GM19025 (cell line): Measurements from ENCODE around the gene COX19.
"Not testable (repeated sequence)": the region's sequence is repeated elsewhere in the genome, so short reads cannot be mapped to it uniquely, and the experiment has no call there.

Experiments used
- ATAC-seq: cut with Tn5 transposase; IDR thresholded peaks from one replicate; pipeline ENCODE4 v1.9.1; 2021; ENCODE audit warnings: mild to moderate bottlenecking, low read depth, moderate library complexity; ENCODE audit not compliant: unreplicated experiment

Gene COX19

DNA sequence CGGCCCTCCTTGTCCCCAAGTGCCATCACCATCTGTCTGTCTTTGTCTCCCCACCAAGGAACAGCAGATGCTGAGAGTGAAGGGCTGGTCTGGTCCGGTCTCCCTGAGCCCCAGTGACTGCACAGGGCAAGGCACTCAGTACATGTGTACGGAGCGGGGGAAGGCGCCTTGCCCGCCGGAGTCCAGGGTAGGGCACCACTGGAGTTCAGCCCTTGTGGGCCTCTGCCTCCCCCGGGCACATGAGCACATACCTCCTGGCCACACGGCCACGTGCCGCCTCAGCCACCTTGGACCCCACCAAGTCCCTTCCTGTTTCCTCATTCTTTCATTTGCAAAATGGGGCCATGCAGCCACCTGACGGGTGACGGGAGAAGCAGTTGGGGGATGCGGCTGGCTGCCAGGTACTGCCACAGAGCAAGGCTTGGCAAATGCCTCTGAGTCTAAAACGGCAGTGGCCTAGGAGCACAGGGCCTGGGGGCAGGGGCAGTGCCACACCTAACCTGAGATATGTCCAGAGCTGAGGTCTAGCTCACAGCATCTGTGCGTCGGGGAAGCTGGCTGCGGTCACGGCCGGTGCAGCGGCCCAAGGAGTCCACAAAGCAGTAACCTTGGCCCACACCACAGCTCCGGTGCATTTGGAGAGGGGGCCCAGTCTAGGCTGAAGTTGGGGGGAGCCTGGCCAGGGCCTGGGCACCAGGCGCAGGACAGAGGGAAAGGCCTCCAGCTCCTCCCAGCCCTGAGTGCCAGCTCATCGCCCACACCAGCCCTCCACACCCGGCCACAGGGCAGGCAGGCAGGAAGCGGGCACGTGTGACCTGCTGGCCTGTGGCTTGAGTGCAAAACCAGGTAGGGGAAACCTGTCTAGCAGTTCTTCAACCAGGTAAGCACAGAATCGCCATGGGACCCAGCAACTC is 26.1 kb downstream of the COX19 start:
- ATAC-seq, result no peak

GRCh38 chr7:947391-948210 is 27.7 kb downstream of the COX19 start:
- ATAC-seq, result no peak

GRCh38 chr7:946256-946996 is 28.9 kb downstream of the COX19 start:
- ATAC-seq, result no peak

GRCh38 chr7:945556-946255 is 29.6 kb downstream of the COX19 start:
- ATAC-seq, result no peak

GRCh38 chr7:945147-945555 is 30.2 kb downstream of the COX19 start:
- ATAC-seq, result no peak

GRCh38 chr7:944744-945143 is 30.6 kb downstream of the COX19 start:
- ATAC-seq, result no peak

DNA sequence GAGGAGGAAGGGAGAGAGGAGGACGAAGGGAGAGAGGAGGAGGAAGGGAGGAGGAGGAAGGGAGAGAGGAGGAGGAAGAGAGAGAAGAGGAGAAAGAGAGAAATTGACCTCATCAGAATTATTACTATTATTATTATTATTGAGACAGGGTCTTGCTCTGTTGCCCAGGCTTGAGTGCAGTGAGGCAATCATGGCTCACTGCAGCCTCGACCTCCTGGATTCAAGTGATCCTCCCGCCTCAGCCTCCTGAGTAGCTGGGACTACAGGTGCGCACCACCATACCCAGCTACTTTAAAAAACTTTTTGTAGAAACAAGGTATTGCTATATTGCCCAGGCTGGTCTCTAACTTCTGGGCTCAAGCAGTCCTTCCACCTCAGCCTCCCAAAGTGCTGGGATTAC is 31.6 kb downstream of the COX19 start:
- ATAC-seq, result not testable (repeated sequence)

DNA sequence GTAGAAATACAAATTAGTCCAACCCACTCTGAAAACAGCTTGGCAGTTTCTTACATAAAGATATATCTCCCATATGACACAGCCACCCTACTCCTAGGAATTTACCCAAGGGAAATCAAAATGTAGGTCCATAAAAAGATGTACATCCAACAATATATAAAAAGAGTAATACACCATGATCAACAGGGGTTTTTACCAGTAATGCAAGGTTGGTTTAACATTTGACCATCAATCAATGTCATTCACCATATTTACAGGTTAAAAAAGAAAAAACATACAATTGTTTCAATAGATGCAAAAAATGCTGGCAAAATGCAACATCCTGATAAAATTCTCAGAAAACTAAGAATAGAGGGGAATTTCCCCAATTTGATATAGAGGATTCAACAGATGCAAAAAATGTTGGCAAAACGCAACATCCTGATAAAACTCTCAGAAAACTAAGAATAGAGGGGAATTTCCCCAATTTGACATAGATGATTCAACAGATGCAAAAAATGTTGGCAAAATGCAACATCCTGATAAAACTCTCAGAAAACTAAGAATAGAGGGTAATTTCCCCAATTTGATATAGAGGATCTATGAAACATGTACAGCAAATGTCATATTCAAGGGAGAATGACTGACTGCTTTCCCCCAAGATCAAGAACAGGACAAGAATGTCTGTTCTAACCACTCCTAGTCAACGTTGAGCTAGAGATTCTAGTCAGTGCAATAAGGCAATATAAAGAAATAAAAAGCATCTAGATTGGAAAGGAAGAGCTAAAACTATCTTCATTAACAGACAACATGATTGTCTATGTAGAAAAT is 34.5 kb downstream of the COX19 start:
- ATAC-seq, result no peak

GRCh38 chr7:939843-940242 is 35.5 kb downstream of the COX19 start:
- ATAC-seq, result no peak

DNA sequence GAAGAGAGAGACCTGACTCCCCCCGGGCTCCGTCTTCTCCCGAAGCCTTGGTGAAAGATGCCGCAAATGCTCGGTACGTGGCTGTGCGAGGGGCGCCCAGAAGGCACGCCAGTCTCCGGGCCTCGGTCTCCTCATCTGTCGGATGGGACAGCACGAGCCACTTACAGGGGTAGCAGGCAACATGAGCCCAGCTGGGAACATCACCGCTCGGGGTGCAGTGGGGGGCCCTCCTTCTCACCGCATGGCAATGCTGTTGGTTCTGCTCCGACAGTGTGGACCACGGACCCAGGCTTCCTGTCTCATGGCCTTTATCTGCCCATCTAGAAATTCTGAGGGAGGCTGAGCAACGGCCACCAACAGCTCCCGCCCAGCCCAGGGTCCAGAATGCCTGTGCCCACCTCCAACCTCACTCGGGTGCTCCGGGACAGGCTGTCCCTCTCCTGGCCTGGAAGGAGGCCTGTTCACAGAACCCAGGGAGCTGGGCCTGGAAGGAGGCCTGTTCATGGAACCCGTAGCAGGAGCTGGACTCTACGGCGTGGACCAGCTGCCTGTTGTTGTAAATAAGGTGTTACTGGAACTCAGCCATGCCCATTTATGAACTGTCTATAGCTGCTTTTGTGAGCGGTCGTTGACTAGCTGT is 36.7 kb downstream of the COX19 start:
- no peak for ATAC-seq

GRCh38 chr7:937856-938484 is 37.4 kb downstream of the COX19 start:
- no peak for ATAC-seq

DNA sequence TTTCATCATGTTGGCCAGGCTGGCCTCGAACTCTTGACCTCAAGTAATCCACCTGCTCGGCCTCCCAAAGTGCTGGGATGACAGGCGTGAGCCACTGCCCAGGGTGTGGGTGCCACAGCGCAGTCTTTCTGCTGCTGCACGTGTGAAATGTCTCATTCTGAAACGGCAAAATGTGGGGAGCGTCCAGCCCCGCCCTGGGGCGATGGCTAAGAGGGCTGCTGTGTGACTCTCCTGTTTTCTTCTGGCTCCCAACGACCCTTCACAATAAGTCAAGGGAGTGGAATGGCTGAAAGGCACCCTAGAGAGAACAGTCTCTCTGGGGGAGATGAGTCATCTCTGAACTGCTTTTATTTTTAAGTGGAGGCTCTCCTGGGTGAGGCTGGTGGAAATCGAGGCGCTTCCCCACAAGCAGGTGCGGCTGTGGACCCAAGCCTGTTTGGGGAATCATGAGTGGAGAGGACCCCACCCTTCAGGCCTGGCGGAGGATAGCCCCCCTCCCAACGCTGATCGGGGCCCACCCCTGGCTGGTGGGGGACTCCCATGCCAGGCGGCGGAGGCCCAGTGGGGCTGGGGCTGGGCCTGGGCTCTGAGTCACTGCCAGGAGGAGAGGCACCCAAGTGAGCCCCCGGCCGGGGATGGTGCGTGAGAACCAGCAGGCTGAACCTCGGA is 38.8 kb downstream of the COX19 start:
- peak; percentile 78 for ATAC-seq

DNA sequence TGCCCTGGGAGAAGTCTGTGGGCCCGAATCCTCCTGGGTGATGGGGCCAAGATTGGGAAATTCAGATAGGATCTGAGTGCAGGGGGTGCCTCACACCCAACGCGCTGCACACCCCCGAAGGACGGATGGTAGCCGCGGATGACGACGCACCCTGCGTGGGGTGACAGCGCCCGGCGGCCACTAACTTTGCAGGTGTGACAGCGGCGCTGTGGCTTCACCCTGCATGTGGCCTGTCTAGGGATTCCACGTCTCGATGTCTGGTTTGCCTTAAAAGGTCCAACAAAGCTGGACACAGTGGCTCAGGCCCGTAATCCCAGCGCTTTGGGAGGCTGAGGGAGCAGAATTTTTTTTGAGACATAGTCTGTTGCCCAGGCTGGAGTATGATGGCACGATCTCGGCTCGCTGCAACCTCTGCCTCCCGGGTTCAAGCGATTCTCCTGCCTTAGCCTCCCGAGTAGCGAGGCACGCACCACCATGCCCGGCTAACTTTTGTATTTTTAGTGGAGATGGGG is 39.4 kb downstream of the COX19 start:
- no peak for ATAC-seq

DNA sequence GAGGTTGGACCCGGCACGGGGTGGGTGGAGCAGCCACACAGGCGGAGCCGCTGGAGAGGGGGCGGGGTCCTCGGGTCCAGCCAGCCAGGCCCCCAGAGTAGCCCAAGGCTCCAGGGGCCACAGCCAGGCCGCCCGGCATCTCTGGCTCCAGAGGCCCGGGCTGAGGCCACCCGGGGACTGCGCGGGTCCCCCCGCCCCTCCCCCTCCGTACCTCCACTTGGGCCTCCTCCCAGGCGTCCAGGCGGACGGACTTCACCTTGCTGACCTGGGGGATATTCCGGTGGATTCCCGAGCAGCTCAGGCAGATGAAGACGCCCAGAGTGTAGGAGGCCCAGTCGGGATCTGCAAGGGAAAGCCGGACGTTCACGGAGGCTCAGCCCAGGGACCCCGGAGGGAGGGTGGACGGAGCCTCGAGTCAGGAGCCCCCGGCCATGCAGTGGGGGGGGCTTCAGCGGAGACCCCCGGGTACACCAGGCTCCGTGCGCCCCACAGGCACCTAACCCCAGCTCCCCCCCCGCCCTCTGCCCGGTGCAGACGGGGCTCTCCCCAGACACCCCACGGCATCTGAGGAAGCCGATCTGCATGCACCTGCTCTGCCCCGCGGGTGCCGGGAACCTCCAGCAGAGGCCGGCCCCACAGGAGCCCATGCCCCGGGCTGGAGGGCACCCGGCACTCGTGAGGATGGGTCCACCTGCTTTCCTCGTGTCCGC is 40.0 kb downstream of the COX19 start:
- no peak for ATAC-seq

DNA sequence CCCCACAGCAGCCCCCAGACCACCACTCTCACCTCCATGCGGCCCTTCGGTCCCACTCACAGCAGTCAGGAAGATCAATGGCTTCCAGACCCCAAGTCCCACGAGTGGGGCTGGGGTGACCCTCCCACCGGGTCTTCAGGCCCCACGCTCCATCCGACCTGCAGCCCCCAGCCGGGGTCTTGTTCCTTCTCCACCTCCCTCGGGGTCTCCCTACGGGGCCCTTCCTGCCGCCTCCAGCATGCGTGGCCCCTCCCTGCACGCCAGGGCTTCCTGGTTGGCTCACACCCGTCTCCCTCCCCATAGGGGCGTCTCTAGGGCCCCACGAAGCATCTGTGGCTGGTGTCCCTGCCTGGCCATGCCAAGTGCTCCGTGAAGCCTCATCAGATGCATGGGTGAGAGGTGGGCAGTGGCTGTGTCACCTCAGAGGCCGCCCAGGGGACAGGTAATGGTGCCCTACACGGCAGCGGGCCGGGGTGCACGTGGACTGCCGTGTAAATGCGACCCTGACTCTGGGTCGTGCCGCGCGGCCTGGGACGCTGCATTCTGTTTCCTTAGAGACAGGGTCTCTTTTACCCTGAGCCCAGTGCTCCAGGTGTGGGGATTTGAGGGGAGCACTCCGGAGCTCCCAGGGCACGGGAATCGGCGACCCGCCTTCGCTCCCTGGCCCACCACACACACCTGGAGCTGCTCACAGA is 40.7 kb downstream of the COX19 start:
- no peak for ATAC-seq

DNA sequence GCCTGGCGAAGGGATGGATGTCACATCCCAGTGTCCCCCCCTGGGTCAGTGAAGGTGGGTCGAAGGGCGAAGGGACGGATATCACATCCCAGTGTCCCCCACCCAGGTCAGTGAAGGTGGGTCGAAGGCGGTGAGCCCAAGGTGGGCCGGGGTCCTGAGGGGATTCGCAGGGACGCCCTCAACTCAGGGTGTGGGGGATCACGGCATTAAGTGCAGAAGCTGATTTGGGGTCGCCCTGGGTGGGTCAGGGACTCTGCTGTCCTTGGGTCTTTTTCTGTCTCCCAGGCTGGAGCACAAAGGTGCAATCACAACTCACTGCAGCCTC is 42.7 kb downstream of the COX19 start:
- no peak for ATAC-seq
